Hepatocyte (in vitro differentiated cells): ENCODE measurements around the gene DLX6. TPM values are rescaled to one million over a fixed set of nuclear protein-coding genes. Genes with fewer than 3 reads are reported as not detected.
A peak's percentile ranks its signal among the peaks of the same experiment; 100 is the strongest.

ENCODE experiments used
- DNase-seq: peaks from one replicate; pipeline ENCODE4 v3.0.0-alpha.2; 2016; ENCODE audit warnings: low spot score
- H2AFZ ChIP-seq: fragments of 200-600 bp; sonication (generic); 2 replicates; pipeline ENCODE4 v1.6.0; 2016; ENCODE audit warnings: antibody characterized with exemption, mild to moderate bottlenecking
- H3K27ac ChIP-seq: fragments of 200-600 bp; sonication (generic); 2 replicates; pipeline ENCODE4 v1.5.1; 2016; ENCODE audit warnings: mild to moderate bottlenecking
- H3K27me3 ChIP-seq: fragments of 200-600 bp; sonication (generic); 2 replicates; pipeline ENCODE4 v1.6.1; 2016
- H3K36me3 ChIP-seq: fragments of 200-600 bp; sonication (generic); replicated peaks from 2 replicates; pipeline ENCODE4 v1.5.1; 2016; ENCODE audit warnings: low read depth; ENCODE audit not compliant: insufficient read depth
- H3K4me1 ChIP-seq: fragments of 200-600 bp; sonication (generic); 2 replicates; pipeline ENCODE4 v1.5.1; 2016; ENCODE audit warnings: mild to moderate bottlenecking, moderate library complexity; ENCODE audit not compliant: insufficient read depth
- H3K4me2 ChIP-seq: fragments of 200-600 bp; sonication (generic); 2 replicates; pipeline ENCODE4 v1.6.0; 2016
- H3K4me3 ChIP-seq: fragments of 200-600 bp; sonication (generic); 2 replicates; pipeline ENCODE4 v1.5.1; 2016; ENCODE audit warnings: mild to moderate bottlenecking
- H3K79me2 ChIP-seq: fragments of 200-600 bp; sonication (generic); 2 replicates; pipeline ENCODE4 v1.6.0; 2017; ENCODE audit warnings: mild to moderate bottlenecking
- H3K9me2 ChIP-seq: fragments of 200-600 bp; sonication (generic); replicated peaks from 2 replicates; pipeline ENCODE4 v1.6.0; 2017; ENCODE audit warnings: mild to moderate bottlenecking; ENCODE audit not compliant: insufficient read depth
- H3K9me3 ChIP-seq: fragments of 200-600 bp; sonication (generic); 2 replicates; pipeline ENCODE4 v1.5.1; 2016; ENCODE audit warnings: low read depth, mild to moderate bottlenecking
- H4K20me1 ChIP-seq: fragments of 200-600 bp; sonication (generic); 2 replicates; pipeline ENCODE4 v1.6.0; 2016; ENCODE audit warnings: mild to moderate bottlenecking; ENCODE audit not compliant: insufficient read depth, poor library complexity, severe bottlenecking
- EZH2 ChIP-seq: fragments of 200-600 bp; sonication (generic); IDR thresholded peaks from 2 replicates; pipeline ENCODE4 v1.6.1; 2016; ENCODE audit warnings: antibody characterized with exemption, mild to moderate bottlenecking, borderline replicate concordance
- EZH2phosphoT487 ChIP-seq: fragments of 200-600 bp; sonication (generic); IDR thresholded peaks from one replicate; pipeline ENCODE4 v1.6.1; 2018; ENCODE audit warnings: antibody characterized with exemption, mild to moderate bottlenecking, low read depth, moderate library complexity; ENCODE audit not compliant: unreplicated experiment, severe bottlenecking
- WGBS: methylation state at CpG from one replicate; pipeline ENCODE4 v1.1.6; 2016; ENCODE audit warnings: low lambda C conversion rate; ENCODE audit errors: missing lambda C conversion rate; 5-methylcytosine and 5-hydroxymethylcytosine counted together
- polyA plus RNA-seq: library from polyadenylated mRNA; unstranded; fragments of >200 nt; fragmentation: Nextera tagmentation; extraction: Ambion mirVana; gene quantifications from 2 replicates; pipeline ENCODE4 v1.2.1, GENCODE V29; 2016
- total RNA-seq: library from RNA; depleted of rRNA; stranded (reverse); fragments of >200 nt; gene quantifications from 2 replicates; pipeline ENCODE4 v1.2.3, GENCODE V29; 2014
- TF ChIP-seq, protein P1 (sequence below): fragments of 200-600 bp; sonication (generic); IDR thresholded peaks from 2 replicates; pipeline ENCODE4 v1.5.1; 2016; ENCODE audit warnings: antibody characterized with exemption, mild to moderate bottlenecking; ENCODE audit not compliant: poor library complexity

The DLX6 gene
- total and polyA plus RNA-seq, 2 experiments from 2014 or later = 1.9 to 3.5 TPM

DNA sequence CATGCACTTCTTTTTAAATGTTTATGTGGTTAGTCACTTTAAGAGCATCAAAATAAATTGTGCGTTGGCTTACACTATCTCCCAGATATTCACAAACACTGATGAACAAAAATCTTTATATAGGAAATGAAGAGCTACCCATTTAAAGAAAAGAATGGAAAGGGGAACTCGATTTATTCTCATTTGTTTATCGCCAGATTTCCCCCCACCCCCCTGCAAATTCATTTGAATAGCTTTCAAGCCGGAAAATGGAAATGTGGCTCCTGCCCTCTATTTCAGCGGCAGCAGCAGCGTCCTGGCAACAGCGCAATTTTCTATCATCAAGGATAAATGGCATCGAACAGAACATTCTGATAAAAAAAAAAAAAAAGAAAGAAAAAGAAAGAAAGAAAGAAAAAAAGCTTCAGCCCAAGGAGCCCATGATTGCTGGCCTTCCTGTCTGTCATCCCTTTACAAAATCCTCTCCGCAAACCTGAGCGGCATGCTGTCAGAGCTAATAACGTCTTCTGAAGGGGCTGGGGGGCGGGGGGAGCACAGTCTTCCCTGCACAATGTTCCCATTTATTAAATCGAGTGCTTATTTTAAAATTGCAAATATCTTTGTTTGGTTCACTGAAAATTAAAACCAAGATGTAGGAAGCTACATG lies 13.7 kb upstream of the DLX6 start:
- Histone ChIP-seq H3K27me3 (peaks cover 98% of the 10 kb centered on the region), H3K36me3 (no peaks in the 10 kb centered on the region), H4K20me1 (no peaks in the 10 kb centered on the region), H3K9me2 (no peaks in the 10 kb centered on the region), H3K79me2 (no peaks in the 10 kb centered on the region), H3K27ac (no peak overlapping the region), H3K4me1 (peaks cover 5% of the 10 kb centered on the region), H3K4me3 (no peak overlapping the region), H2AFZ (no peak overlapping the region), H3K4me2 (peak overlapping the region; percentile 37), H3K9me3 (no peaks in the 10 kb centered on the region)
- WGBS = 18% methylated on average over 13 of the region's 13 CpGs
- DNase-seq = no peak
- TF ChIP-seq, protein P1, sequence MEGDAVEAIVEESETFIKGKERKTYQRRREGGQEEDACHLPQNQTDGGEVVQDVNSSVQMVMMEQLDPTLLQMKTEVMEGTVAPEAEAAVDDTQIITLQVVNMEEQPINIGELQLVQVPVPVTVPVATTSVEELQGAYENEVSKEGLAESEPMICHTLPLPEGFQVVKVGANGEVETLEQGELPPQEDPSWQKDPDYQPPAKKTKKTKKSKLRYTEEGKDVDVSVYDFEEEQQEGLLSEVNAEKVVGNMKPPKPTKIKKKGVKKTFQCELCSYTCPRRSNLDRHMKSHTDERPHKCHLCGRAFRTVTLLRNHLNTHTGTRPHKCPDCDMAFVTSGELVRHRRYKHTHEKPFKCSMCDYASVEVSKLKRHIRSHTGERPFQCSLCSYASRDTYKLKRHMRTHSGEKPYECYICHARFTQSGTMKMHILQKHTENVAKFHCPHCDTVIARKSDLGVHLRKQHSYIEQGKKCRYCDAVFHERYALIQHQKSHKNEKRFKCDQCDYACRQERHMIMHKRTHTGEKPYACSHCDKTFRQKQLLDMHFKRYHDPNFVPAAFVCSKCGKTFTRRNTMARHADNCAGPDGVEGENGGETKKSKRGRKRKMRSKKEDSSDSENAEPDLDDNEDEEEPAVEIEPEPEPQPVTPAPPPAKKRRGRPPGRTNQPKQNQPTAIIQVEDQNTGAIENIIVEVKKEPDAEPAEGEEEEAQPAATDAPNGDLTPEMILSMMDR = no peak
- no peak for TF ChIP-seq EZH2phosphoT487
- no peak for TF ChIP-seq EZH2

GRCh38 chr7:96992192-96993005 lies 13.0 kb upstream of the DLX6 start:
- Histone ChIP-seq H3K9me3 (no peaks in the 10 kb centered on the region), H3K4me1 (peaks cover 5% of the 10 kb centered on the region), H3K27ac (no peak overlapping the region), H3K27me3 (peaks cover 98% of the 10 kb centered on the region), H3K36me3 (no peaks in the 10 kb centered on the region), H3K4me2 (peak overlapping the region; percentile 37), H3K9me2 (no peaks in the 10 kb centered on the region), H3K79me2 (no peaks in the 10 kb centered on the region), H2AFZ (no peak overlapping the region), H4K20me1 (no peaks in the 10 kb centered on the region), H3K4me3 (no peak overlapping the region)
- peak; percentile 23 for TF ChIP-seq EZH2phosphoT487
- TF ChIP-seq EZH2 = peak; percentile 98
- TF ChIP-seq, protein P1 = no peak
- no peak for DNase-seq
- 11% methylated on average over 47 of the region's 47 CpGs for WGBS

- H2AFZ ChIP-seq = no peak overlapping the region
- H3K4me3 ChIP-seq = no peak overlapping the region
- WGBS = 12% methylated on average over 27 of the region's 27 CpGs
- no peaks in the 10 kb centered on the region for H3K9me2 ChIP-seq
- H3K27ac ChIP-seq = no peak overlapping the region
- no peaks in the 10 kb centered on the region for H3K36me3 ChIP-seq
- H4K20me1 ChIP-seq = no peaks in the 10 kb centered on the region
- no peaks in the 10 kb centered on the region for H3K79me2 ChIP-seq
- H3K4me1 ChIP-seq = peaks cover 5% of the 10 kb centered on the region
- H3K9me3 ChIP-seq = no peaks in the 10 kb centered on the region
- H3K27me3 ChIP-seq = peaks cover 98% of the 10 kb centered on the region
- TF ChIP-seq EZH2 = no peak
- TF ChIP-seq EZH2phosphoT487 = no peak
- TF ChIP-seq, protein P1 = no peak
- H3K4me2 ChIP-seq = peak overlapping the region; percentile 37
- no peak for DNase-seq
Measured at GRCh38 chr7:96993094-96993865, 12.1 kb upstream of the DLX6 start.
